Right atrium auricular region (tissue), 2 donors: ENCODE measurements around the gene SRSF6. TPM values are rescaled to one million over a fixed set of nuclear protein-coding genes. Genes with fewer than 3 reads are reported as not detected.
"Not testable (repeated sequence)": the region's sequence is repeated elsewhere in the genome, so short reads cannot be mapped to it uniquely, and the experiment has no call there.

Experiments used
- DNase-seq: peaks from one replicate; pipeline ENCODE4 v3.0.0-alpha.2; 2019; ENCODE audit warnings: low spot score
- H3K27ac ChIP-seq, 2 donors: fragments of 200-600 bp; sonication (generic); 1 replicate in 1 of 2; 2 replicates in 1 of 2; pipeline ENCODE4 v1.5.1; 2016 to 2019
- H3K27me3 ChIP-seq, 2 donors: fragments of 200-600 bp; sonication (generic); one replicate each; pipeline versions ENCODE4 v1.5.1 to v1.6.0; 2017 to 2019
- H3K36me3 ChIP-seq: fragments of 200-600 bp; sonication (generic); one replicate; pipeline ENCODE4 v1.5.1; 2016
- H3K4me1 ChIP-seq, 2 donors: fragments of 200-600 bp; sonication (generic); one replicate each; pipeline versions ENCODE4 v1.5.1 to v1.6.0; 2017 to 2019
- H3K4me3 ChIP-seq, 2 donors: fragments of 200-600 bp; sonication (generic); 1 replicate in 1 of 2; 2 replicates in 1 of 2; pipeline ENCODE4 v1.5.1; 2017 to 2019; ENCODE audit warnings: mild to moderate bottlenecking in 1 of 2, moderate library complexity in 1 of 2
- H3K9me3 ChIP-seq, 2 donors: fragments of 200-600 bp; sonication (generic); one replicate each; pipeline ENCODE4 v1.5.1; 2019
- CTCF ChIP-seq, 2 donors: fragments of 200-600 bp; sonication (generic); IDR thresholded peaks; one replicate each; pipeline ENCODE4 v1.5.1; 2019; ENCODE audit warnings: antibody characterized with exemption in 2 of 2
- total RNA-seq, 2 donors: library from RNA; depleted of rRNA; stranded (reverse); fragments of >200 nt; gene quantifications; one replicate each; pipeline ENCODE4 v1.1.0, GENCODE V29; 2016

SRSF6 gene
- total RNA-seq, 2 donors from 2014 or later, result 29.4 to 30.5 TPM

- no peak overlapping the region for H3K4me3 ChIP-seq
- H3K27me3 ChIP-seq, result no peaks in the 10 kb centered on the region
- DNase-seq, result no peak
- H3K27ac ChIP-seq, result no peak overlapping the region
- no peak for TF ChIP-seq CTCF (IDR thresholded peaks at IDR 0.05)
- no peaks in the 10 kb centered on the region for H3K36me3 ChIP-seq
- no peaks in the 10 kb centered on the region for H3K4me1 ChIP-seq
- no peaks in the 10 kb centered on the region for H3K9me3 ChIP-seq
These were observed 19.9 kb downstream of the SRSF6 start for GRCh38 chr20:43477619-43478018.

GRCh38 chr20:43490038-43490437, 32.3 kb downstream of the SRSF6 start:
- peaks cover 0 to under 1% of the 10 kb centered on the region in 2 donors for H3K9me3 ChIP-seq
- no peaks in the 10 kb centered on the region for H3K4me1 ChIP-seq
- no peak overlapping the region for H3K27ac ChIP-seq
- no peak overlapping the region for H3K4me3 ChIP-seq
- no peak for TF ChIP-seq CTCF (IDR thresholded peaks at IDR 0.05)
- no peaks in the 10 kb centered on the region for H3K27me3 ChIP-seq
- DNase-seq, result no peak
- H3K36me3 ChIP-seq, result no peaks in the 10 kb centered on the region

GRCh38 chr20:43492101-43492500, 34.4 kb downstream of the SRSF6 start:
- Histone ChIP-seq H3K4me3 (no peak overlapping the region), H3K4me1 (no peaks in the 10 kb centered on the region), H3K27me3 (no peaks in the 10 kb centered on the region), H3K9me3 (no peaks in the 10 kb centered on the region), H3K27ac (no peak overlapping the region), H3K36me3 (no peaks in the 10 kb centered on the region)
- no peak for DNase-seq
- TF ChIP-seq CTCF (IDR thresholded peaks at IDR 0.05), result no peak

- H3K9me3 ChIP-seq, result peaks cover 0 to 4% of the 10 kb centered on the region in 2 donors
- H3K36me3 ChIP-seq, result no peaks in the 10 kb centered on the region
- no peak overlapping the region for H3K4me3 ChIP-seq
- H3K4me1 ChIP-seq, result no peaks in the 10 kb centered on the region
- DNase-seq, result no peak
- no peak overlapping the region for H3K27ac ChIP-seq
- no peak for TF ChIP-seq CTCF (IDR thresholded peaks at IDR 0.05)
- H3K27me3 ChIP-seq, result no peaks in the 10 kb centered on the region
These were observed 37.7 kb downstream of the SRSF6 start for GRCh38 chr20:43495388-43495787.

- H3K36me3 ChIP-seq, H3K4me3 ChIP-seq, H3K27me3 ChIP-seq, H3K9me3 ChIP-seq, DNase-seq, H3K4me1 ChIP-seq, H3K27ac ChIP-seq: not testable (repeated sequence)
These were observed 44.3 kb downstream of the SRSF6 start for GRCh38 chr20:43502021-43502420.

GRCh38 chr20:43506238-43506637, 48.5 kb downstream of the SRSF6 start:
- Histone ChIP-seq H3K36me3 (no peaks in the 10 kb centered on the region), H3K27me3 (no peaks in the 10 kb centered on the region), H3K9me3 (no peaks in the 10 kb centered on the region), H3K4me1 (peaks cover 0 to 14% of the 10 kb centered on the region in 2 donors), H3K27ac (no peak overlapping the region), H3K4me3 (no peak overlapping the region)
- DNase-seq, result no peak
- no peak for TF ChIP-seq CTCF (IDR thresholded peaks at IDR 0.05)
